Measurements from ENCODE around the gene PRKAG1. TPM values are rescaled to one million over a fixed set of nuclear protein-coding genes. Genes with fewer than 3 reads are reported as not detected.

Gene PRKAG1
- polyA plus RNA-seq, 1 donor from 2014 or later: 71.0 TPM

GRCh38 chr12:48969160-48969771, 49.3 kb downstream of the PRKAG1 start:
- no peak overlapping the region for H3K4me2 ChIP-seq (ENCODE audit: low read length)
- H3K9me3 ChIP-seq (ENCODE audit: low read length): no peaks in the 10 kb centered on the region
- no peak overlapping the region for H2AFZ ChIP-seq (ENCODE audit: low read depth, low read length)
- peak overlapping the region; percentile 59 for H3K4me3 ChIP-seq (ENCODE audit: low read length)
- H4K20me1 ChIP-seq (ENCODE audit: insufficient read depth): no peaks in the 10 kb centered on the region
- no peak overlapping the region for H3K9ac ChIP-seq (ENCODE audit: low read length)
- peaks cover 96% of the 10 kb centered on the region for H3K27me3 ChIP-seq (ENCODE audit: insufficient read depth, low read depth, low read length)
- H3F3A ChIP-seq (ENCODE audit: insufficient read depth, low read length, poor library complexity, severe bottlenecking): no peaks in the 10 kb centered on the region
- no peaks in the 10 kb centered on the region for H3K36me3 ChIP-seq (ENCODE audit: insufficient read depth, low read length)
- H3K9me2 ChIP-seq (ENCODE audit: insufficient read depth, low read length): no peaks in the 10 kb centered on the region
- TF ChIP-seq MXI1 (conservative IDR thresholded peaks at IDR 0.05; ENCODE audit: poor library complexity, severe bottlenecking): no peak
- no peak for TF ChIP-seq RAD21 (conservative IDR thresholded peaks at IDR 0.05)
- TF ChIP-seq TAF1 (IDR thresholded peaks at IDR 0.05; ENCODE audit: low read depth): no peak
- TF ChIP-seq SMC3 (conservative IDR thresholded peaks at IDR 0.05; ENCODE audit: poor library complexity): no peak
- TF ChIP-seq EZH2 (IDR thresholded peaks at IDR 0.05; ENCODE audit: borderline replicate concordance, insufficient read depth, low read length, poor library complexity, severe bottlenecking): no peak
- no peak for TF ChIP-seq EP300 (conservative IDR thresholded peaks at IDR 0.05; ENCODE audit: poor library complexity, severe bottlenecking)
- TF ChIP-seq, protein P1, sequence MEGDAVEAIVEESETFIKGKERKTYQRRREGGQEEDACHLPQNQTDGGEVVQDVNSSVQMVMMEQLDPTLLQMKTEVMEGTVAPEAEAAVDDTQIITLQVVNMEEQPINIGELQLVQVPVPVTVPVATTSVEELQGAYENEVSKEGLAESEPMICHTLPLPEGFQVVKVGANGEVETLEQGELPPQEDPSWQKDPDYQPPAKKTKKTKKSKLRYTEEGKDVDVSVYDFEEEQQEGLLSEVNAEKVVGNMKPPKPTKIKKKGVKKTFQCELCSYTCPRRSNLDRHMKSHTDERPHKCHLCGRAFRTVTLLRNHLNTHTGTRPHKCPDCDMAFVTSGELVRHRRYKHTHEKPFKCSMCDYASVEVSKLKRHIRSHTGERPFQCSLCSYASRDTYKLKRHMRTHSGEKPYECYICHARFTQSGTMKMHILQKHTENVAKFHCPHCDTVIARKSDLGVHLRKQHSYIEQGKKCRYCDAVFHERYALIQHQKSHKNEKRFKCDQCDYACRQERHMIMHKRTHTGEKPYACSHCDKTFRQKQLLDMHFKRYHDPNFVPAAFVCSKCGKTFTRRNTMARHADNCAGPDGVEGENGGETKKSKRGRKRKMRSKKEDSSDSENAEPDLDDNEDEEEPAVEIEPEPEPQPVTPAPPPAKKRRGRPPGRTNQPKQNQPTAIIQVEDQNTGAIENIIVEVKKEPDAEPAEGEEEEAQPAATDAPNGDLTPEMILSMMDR (IDR thresholded peaks at IDR 0.05; ENCODE audit: poor library complexity, severe bottlenecking): no peak
- TF ChIP-seq POLR2AphosphoS5 (IDR thresholded peaks at IDR 0.05): no peak
- TF ChIP-seq REST (IDR thresholded peaks at IDR 0.05; ENCODE audit: borderline replicate concordance): no peak
- no peaks in the 10 kb centered on the region for H3K79me2 ChIP-seq (replicated peaks; ENCODE audit: insufficient read depth, low read length)
- no peak overlapping the region for H3K27ac ChIP-seq (ENCODE audit: low read length)

DNA sequence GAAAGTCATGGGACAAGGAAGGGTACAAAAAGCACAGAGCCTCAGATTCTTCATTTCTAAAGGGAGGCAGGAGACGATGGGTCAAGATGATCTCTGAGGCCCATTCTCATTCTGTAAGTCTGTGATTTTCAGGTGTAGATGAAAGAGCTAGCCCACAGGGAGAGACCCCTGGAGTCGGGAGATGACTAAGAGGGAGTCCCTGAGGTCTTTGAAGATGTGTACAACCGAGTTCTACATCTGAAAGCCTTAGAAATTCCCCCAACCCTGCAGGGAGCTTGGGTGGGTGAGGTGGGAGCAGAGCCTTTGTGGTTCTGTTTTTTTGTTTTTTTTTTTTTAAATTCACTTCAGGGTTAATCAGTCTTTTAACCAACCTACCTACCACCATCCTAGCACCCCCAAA, 50.1 kb downstream of the PRKAG1 start:
- Histone ChIP-seq H3K4me2 (ENCODE audit: low read length) (no peak overlapping the region), H2AFZ (ENCODE audit: low read depth, low read length) (no peak overlapping the region), H4K20me1 (ENCODE audit: insufficient read depth) (no peaks in the 10 kb centered on the region), H3K27me3 (ENCODE audit: insufficient read depth, low read depth, low read length) (peaks cover 90% of the 10 kb centered on the region), H3F3A (ENCODE audit: insufficient read depth, low read length, poor library complexity, severe bottlenecking) (no peaks in the 10 kb centered on the region), H3K9ac (ENCODE audit: low read length) (no peak overlapping the region), H3K79me2 (replicated peaks; ENCODE audit: insufficient read depth, low read length) (no peaks in the 10 kb centered on the region), H3K9me2 (ENCODE audit: insufficient read depth, low read length) (no peaks in the 10 kb centered on the region), H3K36me3 (ENCODE audit: insufficient read depth, low read length) (no peaks in the 10 kb centered on the region), H3K4me3 (ENCODE audit: low read length) (no peak overlapping the region), H3K27ac (ENCODE audit: low read length) (no peak overlapping the region), H3K9me3 (ENCODE audit: low read length) (no peaks in the 10 kb centered on the region)
- TF ChIP-seq MXI1 (conservative IDR thresholded peaks at IDR 0.05; ENCODE audit: poor library complexity, severe bottlenecking) (no peak), EZH2 (IDR thresholded peaks at IDR 0.05; ENCODE audit: borderline replicate concordance, insufficient read depth, low read length, poor library complexity, severe bottlenecking) (no peak), POLR2AphosphoS5 (IDR thresholded peaks at IDR 0.05) (no peak), SMC3 (conservative IDR thresholded peaks at IDR 0.05; ENCODE audit: poor library complexity) (no peak)
